Activated T-cell treated with anti-CD3 and anti-CD28 coated beads, Interleukin-2, amount 50 U/mL, for 48 hours (primary cell): Measurements from ENCODE around the gene HCST.
"Not testable (repeated sequence)": the region's sequence is repeated elsewhere in the genome, so short reads cannot be mapped to it uniquely, and the experiment has no call there.

Source experiments
- DNase-seq, 2 experiments: peaks; one replicate each; pipeline ENCODE4 v3.0.0-alpha.2; 2020

Gene HCST, protein sequence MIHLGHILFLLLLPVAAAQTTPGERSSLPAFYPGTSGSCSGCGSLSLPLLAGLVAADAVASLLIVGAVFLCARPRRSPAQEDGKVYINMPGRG

GRCh38 chr19:35901854-35902661 lies at the start of gene HCST:
TSS of gene HCST (plus strand) at chr19:35902529. CDS start at chr19:35902594, 65 bp downstream.
- peak; percentile 63 to 65 for DNase-seq

- DNase-seq: no peak
Observed at GRCh38 chr19:35853038-35853756, 49.1 kb upstream of the HCST start.

GRCh38 chr19:35856546-35857149 lies 45.7 kb upstream of the HCST start, which contains the start of gene KIRREL2:
TSS of gene KIRREL2 (plus strand) at chr19:35856911. CDS start at chr19:35857120, 209 bp downstream.
- peak; percentile 65 to 69 for DNase-seq

GRCh38 chr19:35858311-35858710 lies 44.0 kb upstream of the HCST start:
- no peak for DNase-seq

DNA sequence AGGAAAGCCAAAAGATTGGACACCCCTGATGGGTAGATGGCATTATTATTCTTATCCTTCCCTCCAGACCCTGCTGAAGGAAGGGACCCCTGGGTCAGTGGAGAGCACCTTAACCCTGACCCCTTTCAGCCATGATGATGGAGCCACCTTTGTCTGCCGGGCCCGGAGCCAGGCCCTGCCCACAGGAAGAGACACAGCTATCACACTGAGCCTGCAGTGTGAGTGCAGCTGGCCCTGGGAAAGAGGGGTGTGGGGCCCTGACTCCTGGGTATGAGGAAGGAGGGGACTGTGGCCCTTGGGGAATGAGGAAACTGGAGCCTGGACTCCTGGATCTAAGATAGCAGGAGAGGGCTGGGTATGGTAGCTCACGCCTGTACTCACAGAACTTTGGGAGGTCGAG lies 42.9 kb upstream of the HCST start:
- no peak for DNase-seq

GRCh38 chr19:35860436-35860817 lies 41.9 kb upstream of the HCST start:
- no peak for DNase-seq

DNA sequence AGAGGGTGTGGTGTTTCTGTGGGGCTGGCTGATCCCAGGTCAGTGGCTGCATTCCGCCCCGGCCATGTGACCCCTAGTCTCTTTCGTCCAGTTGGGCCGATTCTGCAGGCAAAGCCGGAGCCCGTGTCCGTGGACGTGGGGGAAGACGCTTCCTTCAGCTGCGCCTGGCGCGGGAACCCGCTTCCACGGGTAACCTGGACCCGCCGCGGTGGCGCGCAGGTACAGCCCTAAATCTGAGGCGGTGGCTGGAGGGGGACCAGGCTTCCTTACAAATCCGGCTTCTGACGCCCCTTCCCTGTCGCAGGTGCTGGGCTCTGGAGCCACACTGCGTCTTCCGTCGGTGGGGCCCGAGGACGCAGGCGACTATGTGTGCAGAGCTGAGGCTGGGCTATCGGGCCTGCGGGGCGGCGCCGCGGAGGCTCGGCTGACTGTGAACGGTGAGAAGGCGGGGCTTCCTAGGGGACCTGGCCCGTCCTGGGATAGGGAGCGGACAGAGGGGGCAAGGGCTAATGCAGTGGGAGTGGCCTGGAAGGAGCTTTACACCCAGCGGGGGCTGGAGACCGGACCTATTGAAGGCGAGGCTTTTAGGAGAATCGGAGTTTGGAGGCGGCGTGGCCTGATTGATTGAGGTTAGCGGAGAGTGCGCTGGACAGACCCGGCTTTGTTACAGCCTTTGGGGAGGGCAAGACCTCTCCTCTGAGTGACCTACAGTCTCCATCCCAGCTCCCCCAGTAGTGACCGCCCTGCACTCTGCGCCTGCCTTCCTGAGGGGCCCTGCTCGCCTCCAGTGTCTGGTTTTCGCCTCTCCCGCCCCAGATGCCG lies 41.3 kb upstream of the HCST start:
- DNase-seq: no peak

- no peak for DNase-seq
Observed at GRCh38 chr19:35861640-35862160, 40.6 kb upstream of the HCST start.

DNA sequence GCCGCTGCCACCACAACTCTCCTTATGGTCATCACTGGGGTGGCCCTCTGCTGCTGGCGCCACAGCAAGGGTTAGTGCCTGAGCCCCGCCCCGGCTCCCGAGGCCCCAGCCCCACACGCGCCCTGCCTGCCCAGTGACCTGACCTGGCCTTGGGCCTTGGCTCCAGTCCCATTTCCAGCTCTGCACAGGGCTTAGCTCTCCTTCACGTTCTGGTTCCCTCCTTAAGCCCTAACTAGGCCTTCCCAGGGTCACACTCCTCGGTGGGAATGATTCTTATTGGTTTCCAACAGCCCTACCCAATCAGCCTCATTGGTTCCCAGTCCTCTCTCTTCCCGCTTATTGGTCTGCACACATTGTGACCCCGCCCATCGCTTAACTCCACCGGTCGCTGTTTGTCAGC lies 39.8 kb upstream of the HCST start:
- no peak for DNase-seq

DNA sequence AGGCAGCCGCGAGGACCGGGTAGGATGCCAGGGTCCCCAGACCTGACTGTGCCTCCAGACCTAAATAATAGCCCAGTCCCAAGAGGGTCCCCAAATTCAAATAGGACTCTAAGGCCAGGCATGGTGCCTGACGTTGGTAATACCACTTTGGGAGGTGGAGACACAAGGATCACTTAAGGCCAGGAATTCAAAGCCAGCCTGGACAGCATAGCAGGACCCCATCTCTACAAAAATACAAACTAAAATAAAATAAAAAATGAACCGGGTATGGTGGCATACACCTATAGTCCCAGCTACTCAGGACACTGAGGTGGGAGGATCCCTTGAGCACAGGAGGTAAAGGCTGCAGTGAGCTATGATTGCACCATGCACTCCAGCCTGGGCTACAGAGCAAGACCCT lies 39.3 kb upstream of the HCST start:
- DNase-seq: no peak

DNA sequence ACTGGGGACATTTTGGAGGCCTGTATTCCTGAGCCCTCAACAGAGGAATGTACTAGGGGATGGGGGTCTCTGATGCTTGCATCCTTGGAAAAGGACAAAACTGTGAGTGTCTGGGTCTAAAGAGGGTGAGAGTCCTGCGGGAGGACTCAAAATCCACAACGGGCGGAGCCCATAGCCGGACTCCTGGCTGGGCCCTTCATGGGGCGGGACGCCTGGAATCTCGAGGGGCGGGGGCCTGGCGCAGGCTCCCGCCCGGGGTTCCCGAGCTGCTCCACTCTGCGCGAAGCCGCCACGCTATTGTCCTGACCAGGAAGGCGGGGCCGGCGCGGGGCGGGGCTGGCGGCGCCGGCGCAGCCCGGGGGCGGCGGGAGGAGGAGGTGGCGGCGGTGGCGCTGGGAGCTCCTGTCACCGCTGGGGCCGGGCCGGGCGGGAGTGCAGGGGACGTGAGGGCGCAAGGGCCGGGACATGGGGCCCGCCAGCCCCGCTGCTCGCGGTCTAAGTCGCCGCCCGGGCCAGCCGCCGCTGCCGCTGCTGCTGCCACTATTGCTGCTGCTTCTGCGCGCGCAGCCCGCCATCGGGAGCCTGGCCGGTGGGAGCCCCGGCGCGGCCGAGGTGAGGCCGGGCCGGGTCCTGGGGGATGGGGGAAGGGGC lies 34.0 kb upstream of the HCST start, which contains the start of gene APLP1:
TSS of gene APLP1 (plus strand) at position 403 of the 651 bp plus-strand sequence. CDS start at position 466, 63 bp downstream.
- DNase-seq: peak; percentile 80 to 85

GRCh38 chr19:35868823-35869326 lies 33.5 kb upstream of the HCST start:
- DNase-seq: no peak

DNA sequence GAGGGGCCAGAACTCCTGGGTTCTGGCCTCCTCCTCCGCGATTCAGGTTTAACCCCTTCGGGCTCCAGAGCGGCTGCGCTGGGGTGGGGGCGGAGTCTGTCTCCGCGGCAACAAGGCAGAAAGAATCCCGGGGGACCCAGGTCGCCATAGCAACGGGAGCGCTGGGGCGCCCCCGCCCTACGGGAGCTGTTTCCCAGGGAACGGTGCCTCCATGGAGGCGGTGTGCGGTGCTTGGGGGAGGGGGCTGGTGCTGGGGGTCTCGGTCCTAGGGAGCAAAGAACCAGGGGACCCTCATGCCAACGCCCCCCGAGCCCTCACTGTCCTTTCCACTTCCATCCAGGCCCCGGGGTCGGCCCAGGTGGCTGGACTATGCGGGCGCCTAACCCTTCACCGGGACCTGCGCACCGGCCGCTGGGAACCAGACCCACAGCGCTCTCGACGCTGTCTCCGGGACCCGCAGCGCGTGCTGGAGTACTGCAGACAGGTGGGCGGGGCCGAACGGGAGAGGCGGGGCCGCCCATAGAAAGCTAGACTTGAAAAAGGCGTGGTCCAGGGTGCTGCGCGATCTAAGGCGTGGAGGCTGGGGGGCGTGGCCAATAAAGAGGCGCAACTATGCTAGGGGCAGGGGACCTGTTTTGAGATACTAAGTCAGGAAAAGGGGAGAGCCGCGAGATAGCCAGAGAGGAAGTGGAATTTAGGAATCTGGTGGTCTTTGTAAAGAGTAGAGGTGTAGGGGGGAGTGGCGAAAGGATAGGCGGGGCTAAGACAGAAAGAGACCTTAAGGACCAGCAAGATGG lies 32.8 kb upstream of the HCST start:
- peak; percentile 91 to 92 for DNase-seq

- not testable (repeated sequence) for DNase-seq
Observed at GRCh38 chr19:35870124-35870736, 32.1 kb upstream of the HCST start.

DNA sequence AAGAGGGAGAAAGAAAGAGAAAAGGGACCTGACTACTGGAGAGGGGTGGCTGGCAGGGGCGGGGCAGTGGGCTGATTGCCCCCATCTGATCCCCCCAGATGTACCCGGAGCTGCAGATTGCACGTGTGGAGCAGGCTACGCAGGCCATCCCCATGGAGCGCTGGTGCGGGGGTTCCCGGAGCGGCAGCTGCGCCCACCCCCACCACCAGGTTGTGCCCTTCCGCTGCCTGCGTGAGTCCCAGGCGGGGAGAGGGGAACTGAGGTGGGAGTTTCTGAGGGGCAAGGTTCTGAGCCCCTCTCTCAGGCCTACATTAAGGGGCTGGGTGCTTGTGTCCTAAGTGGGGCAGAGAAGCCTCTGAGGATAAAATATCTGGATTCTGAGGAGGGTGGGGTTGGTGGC lies 31.5 kb upstream of the HCST start:
- DNase-seq: no peak

- DNase-seq: no peak
Observed at GRCh38 chr19:35871611-35872010, 30.7 kb upstream of the HCST start.

DNA sequence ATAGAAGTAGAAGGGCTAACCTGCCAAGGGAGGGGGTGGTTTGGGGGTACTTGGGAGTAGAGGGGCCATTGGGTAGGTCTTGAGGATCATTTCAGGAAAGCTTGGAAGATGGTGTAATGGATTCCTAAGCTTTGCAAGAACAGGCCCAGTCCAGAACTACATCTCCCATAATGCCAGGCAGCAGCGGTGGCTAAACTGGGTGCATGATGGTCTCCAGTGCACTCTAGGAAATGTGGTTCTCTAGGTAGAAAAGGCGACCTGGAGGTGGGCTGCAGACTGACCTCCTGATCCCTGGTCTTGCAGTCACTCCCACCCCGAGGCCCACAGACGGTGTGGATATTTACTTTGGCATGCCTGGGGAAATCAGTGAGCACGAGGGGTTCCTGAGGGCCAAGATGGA lies 30.1 kb upstream of the HCST start:
- no peak for DNase-seq

- no peak for DNase-seq
Observed at GRCh38 chr19:35874392-35874930, 27.9 kb upstream of the HCST start.

- DNase-seq: no peak
Observed at GRCh38 chr19:35879068-35879467, 23.3 kb upstream of the HCST start.
